ENCODE data around the gene SPOCK2. TPM values are rescaled to one million over a fixed set of nuclear protein-coding genes. Genes with fewer than 3 reads are reported as not detected.

Gene SPOCK2
- total RNA-seq, 1 experiment from 2014 or later = 0.33 TPM

- Histone ChIP-seq H3K27ac (ENCODE audit: low read length) (no peak overlapping the region), H3K9me2 (replicated peaks; ENCODE audit: low read length) (no peaks in the 10 kb centered on the region), H3K79me2 (ENCODE audit: low read length) (no peaks in the 10 kb centered on the region), H3F3A (ENCODE audit: low read length, unreplicated experiment) (peaks cover 8% of the 10 kb centered on the region), H4K20me1 (ENCODE audit: low read length) (no peaks in the 10 kb centered on the region), H3K9ac (ENCODE audit: low read length) (no peak overlapping the region), H2AFZ (ENCODE audit: low read length) (no peak overlapping the region), H3K36me3 (ENCODE audit: low read depth, low read length) (no peaks in the 10 kb centered on the region), H3K9me3 (ENCODE audit: low read length) (no peaks in the 10 kb centered on the region), H3K27me3 (ENCODE audit: low read length) (no peaks in the 10 kb centered on the region), H3K4me3 (ENCODE audit: low read length) (no peak overlapping the region), H3K4me1 (ENCODE audit: insufficient read depth, low read length) (peaks cover 23% of the 10 kb centered on the region), H3K4me2 (ENCODE audit: low read length) (no peak overlapping the region)
- CTCF ChIA-PET = no interaction called here
- BruUV-seq (replicated peaks) = no TSS peak
- intact Hi-C loops (cut with micrococcal nuclease) = no loop called here
- ATAC-seq (no peak), DNase-seq (no peak)
- POLR2A ChIA-PET (ENCODE audit: unreplicated experiment) = no interaction called here
- no peak for TF ChIP-seq CTCF (conservative IDR thresholded peaks at IDR 0.05; ENCODE audit: low read depth, low read length)
- TF ChIP-seq EZH2 (IDR thresholded peaks at IDR 0.05; ENCODE audit: low read length, unreplicated experiment) = no peak
- no peak for TF ChIP-seq EZH2phosphoT487 (IDR thresholded peaks at IDR 0.05; ENCODE audit: borderline replicate concordance, low read length)
Observed at GRCh38 chr10:72092987-72093386, 4.6 kb upstream of the SPOCK2 start.

- ATAC-seq (no peak), DNase-seq (no peak)
- peaks cover 6% of the 10 kb centered on the region for H3F3A ChIP-seq (ENCODE audit: low read length, unreplicated experiment)
- no peak overlapping the region for H2AFZ ChIP-seq (ENCODE audit: low read length)
- H3K4me2 ChIP-seq (ENCODE audit: low read length) = no peak overlapping the region
- no peak overlapping the region for H3K4me3 ChIP-seq (ENCODE audit: low read length)
- BruUV-seq (replicated peaks) = no TSS peak
- intact Hi-C loops (cut with micrococcal nuclease) = no loop called here
- POLR2A ChIA-PET (ENCODE audit: unreplicated experiment) = interaction anchor here (0.6 kb wide), 1 partner anchor 94 kb away, joined by 7 read pairs; no protein-coding TSS in a partner anchor
- peaks cover 16% of the 10 kb centered on the region for H3K4me1 ChIP-seq (ENCODE audit: insufficient read depth, low read length)
- no peaks in the 10 kb centered on the region for H3K79me2 ChIP-seq (ENCODE audit: low read length)
- no peaks in the 10 kb centered on the region for H4K20me1 ChIP-seq (ENCODE audit: low read length)
- H3K27me3 ChIP-seq (ENCODE audit: low read length) = no peaks in the 10 kb centered on the region
- CTCF ChIA-PET = no interaction called here
- no peak overlapping the region for H3K27ac ChIP-seq (ENCODE audit: low read length)
- H3K9ac ChIP-seq (ENCODE audit: low read length) = no peak overlapping the region
- H3K9me3 ChIP-seq (ENCODE audit: low read length) = no peaks in the 10 kb centered on the region
- TF ChIP-seq EZH2 (IDR thresholded peaks at IDR 0.05; ENCODE audit: low read length, unreplicated experiment) (no peak), EZH2phosphoT487 (IDR thresholded peaks at IDR 0.05; ENCODE audit: borderline replicate concordance, low read length) (no peak)
- H3K36me3 ChIP-seq (ENCODE audit: low read depth, low read length) = no peaks in the 10 kb centered on the region
- H3K9me2 ChIP-seq (replicated peaks; ENCODE audit: low read length) = no peaks in the 10 kb centered on the region
Observed at GRCh38 chr10:72092171-72092924, 4.0 kb upstream of the SPOCK2 start.

- Histone ChIP-seq H3K79me2 (ENCODE audit: low read length) (no peaks in the 10 kb centered on the region), H3K27ac (ENCODE audit: low read length) (no peak overlapping the region), H3K9me3 (ENCODE audit: low read length) (no peaks in the 10 kb centered on the region), H3F3A (ENCODE audit: low read length, unreplicated experiment) (no peaks in the 10 kb centered on the region), H3K4me1 (ENCODE audit: insufficient read depth, low read length) (no peaks in the 10 kb centered on the region), H3K9ac (ENCODE audit: low read length) (no peak overlapping the region), H2AFZ (ENCODE audit: low read length) (no peak overlapping the region), H4K20me1 (ENCODE audit: low read length) (no peaks in the 10 kb centered on the region), H3K36me3 (ENCODE audit: low read depth, low read length) (no peaks in the 10 kb centered on the region), H3K9me2 (replicated peaks; ENCODE audit: low read length) (no peaks in the 10 kb centered on the region), H3K4me2 (ENCODE audit: low read length) (no peak overlapping the region), H3K4me3 (ENCODE audit: low read length) (no peak overlapping the region), H3K27me3 (ENCODE audit: low read length) (no peaks in the 10 kb centered on the region)
- ATAC-seq = no peak
- BruUV-seq (replicated peaks) = no TSS peak
- TF ChIP-seq CTCF (conservative IDR thresholded peaks at IDR 0.05; ENCODE audit: low read depth, low read length) (no peak), EZH2 (IDR thresholded peaks at IDR 0.05; ENCODE audit: low read length, unreplicated experiment) (no peak), EZH2phosphoT487 (IDR thresholded peaks at IDR 0.05; ENCODE audit: borderline replicate concordance, low read length) (no peak)
- CTCF ChIA-PET = interaction anchor here (0.8 kb wide), 1 partner anchor 42 kb away, joined by 4 read pairs; no protein-coding TSS in a partner anchor
- peak; percentile 18 for DNase-seq
- POLR2A ChIA-PET (ENCODE audit: unreplicated experiment) = interaction anchor here (0.7 kb wide), 1 partner anchor 225 kb away, joined by 11 read pairs; no protein-coding TSS in a partner anchor
- intact Hi-C loops (cut with micrococcal nuclease) = no loop called here
Observed at GRCh38 chr10:72090326-72090725, 2.0 kb upstream of the SPOCK2 start.
